ENCODE results near the gene TIGD4.
A peak's percentile ranks its signal among the peaks of the same experiment; 100 is the strongest.

Gene TIGD4

DNA sequence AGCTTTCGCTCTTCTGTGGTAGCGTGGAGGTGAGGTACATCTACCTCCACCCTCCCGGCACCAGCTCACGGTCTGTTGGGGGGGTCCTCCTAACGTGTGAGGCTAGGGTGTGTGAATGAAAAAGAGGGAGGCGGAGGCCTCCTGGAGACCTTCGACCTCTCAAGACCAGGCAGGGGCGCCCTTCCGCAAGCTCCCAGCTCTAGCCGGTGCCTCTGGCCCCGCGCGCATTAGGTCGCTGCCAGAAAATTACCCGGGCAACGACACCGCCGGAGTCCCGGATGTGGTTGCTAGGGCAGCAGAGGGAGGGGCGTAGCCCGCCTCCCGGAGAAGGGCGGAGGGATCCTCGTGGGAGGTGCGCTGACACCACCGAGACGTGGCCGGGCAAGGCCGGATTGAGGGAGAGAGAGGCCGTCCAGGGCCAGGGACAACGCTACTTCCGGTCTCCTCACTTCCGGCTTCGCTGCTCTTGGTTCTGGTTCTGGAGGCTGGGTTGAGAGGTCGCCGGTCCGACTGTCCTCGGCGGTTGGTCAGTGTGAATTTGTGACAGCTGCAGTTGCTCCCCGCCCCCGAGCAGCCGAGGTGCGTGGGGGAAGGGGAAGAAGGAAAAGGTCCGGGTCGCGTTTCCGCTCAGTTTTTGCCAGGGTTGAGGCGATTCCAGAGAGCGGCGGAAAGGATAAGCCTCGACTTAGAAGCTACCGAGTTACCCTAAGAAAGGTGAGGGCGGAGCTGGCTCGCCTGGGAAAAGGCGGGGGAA lies at the start of gene TIGD4, which contains the start of gene ARFIP1:
TIGD4 (minus strand) TSS at position 218 of the 754 bp plus-strand sequence. CDS start 8,726 bp downstream, outside the sequence.
ARFIP1 (plus strand) TSS at position 442 of the 754 bp plus-strand sequence. CDS start 49,680 bp downstream, outside the sequence.
- DNase-seq (ENCODE audit: extremely low read depth in 1 of 2, low read depth in 1 of 2), result peak; percentile 87 to 95

DNA sequence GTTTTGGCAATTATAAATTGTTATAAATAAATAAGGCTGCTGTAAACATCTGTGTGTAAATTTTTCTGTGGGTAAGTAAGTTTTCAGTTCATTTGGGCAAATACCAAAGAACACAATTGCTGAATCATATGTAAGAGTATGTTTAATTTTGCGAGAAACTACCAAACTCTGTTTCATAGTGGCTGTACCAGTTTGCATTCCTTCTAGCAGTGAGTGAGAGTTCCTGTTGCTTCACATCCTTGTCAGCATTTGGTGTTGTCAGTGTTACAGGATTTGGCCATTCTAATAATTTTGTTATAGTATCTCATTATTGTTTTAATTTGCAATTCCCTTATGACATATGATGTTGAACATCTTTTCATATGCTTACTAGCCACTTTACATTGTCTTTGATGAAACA lies 48.6 kb upstream of the TIGD4 start:
- no peak for DNase-seq (ENCODE audit: extremely low read depth in 1 of 2, low read depth in 1 of 2)

DNA sequence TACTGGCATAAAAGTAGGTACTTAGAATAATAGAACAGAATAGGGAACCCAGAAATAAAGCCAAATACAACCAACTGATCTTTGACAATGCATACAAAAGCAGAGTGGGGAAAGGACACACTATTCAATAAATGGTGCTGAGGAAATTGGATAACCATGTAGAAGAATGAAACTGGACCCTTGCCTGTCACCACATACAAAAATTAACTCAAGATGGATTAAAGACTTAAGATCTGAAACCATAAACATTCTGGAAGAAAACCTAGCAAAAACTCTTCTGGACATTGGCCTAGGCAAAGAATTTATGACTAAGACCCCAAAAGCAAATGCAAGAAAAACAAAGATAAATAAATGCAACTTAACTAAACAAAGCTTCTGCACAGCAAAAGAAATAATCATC lies 45.8 kb upstream of the TIGD4 start:
- DNase-seq (ENCODE audit: extremely low read depth in 1 of 2, low read depth in 1 of 2), result no peak

DNA sequence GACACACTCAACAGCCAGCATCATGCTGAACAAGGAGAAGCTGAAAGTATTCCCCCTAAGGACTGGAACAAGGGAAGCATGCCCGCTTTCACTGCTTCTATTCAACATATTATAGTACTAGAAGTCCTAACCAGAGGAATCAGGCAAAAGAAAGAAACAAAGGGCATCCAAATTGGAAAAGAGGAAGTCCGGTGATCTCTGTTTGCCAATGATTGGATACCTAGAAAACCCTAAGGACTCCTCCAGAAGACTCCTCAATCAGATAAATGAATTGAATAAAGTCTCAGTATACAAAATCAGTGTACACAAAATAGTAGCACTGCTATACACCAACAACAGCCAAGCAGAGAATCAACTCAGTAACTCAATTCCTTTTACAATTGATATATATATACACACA lies 45.0 kb upstream of the TIGD4 start:
- no peak for DNase-seq (ENCODE audit: extremely low read depth in 1 of 2, low read depth in 1 of 2)

DNA sequence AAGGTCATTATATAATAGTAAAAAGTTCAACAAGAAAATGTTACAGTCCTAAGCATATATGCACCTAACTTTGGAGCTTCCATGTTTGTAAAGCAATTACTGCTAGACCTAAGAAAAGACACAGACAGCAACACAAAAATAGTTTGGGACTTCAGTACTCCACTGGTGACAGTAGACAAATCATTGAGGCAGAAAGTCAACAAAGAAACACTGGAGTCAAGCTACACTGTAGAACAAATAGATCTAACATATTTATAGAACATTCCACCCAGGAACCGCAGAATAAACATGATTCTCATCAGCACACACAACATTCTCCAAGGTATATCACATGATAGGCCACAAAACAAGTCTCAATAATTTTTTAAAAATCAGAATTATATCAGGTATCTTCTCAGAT lies 42.8 kb upstream of the TIGD4 start:
- no peak for DNase-seq (ENCODE audit: extremely low read depth in 1 of 2, low read depth in 1 of 2)

GRCh38 chr4:152820073-152820472 lies 40.5 kb upstream of the TIGD4 start:
- no peak for DNase-seq (ENCODE audit: extremely low read depth in 1 of 2, low read depth in 1 of 2)

DNA sequence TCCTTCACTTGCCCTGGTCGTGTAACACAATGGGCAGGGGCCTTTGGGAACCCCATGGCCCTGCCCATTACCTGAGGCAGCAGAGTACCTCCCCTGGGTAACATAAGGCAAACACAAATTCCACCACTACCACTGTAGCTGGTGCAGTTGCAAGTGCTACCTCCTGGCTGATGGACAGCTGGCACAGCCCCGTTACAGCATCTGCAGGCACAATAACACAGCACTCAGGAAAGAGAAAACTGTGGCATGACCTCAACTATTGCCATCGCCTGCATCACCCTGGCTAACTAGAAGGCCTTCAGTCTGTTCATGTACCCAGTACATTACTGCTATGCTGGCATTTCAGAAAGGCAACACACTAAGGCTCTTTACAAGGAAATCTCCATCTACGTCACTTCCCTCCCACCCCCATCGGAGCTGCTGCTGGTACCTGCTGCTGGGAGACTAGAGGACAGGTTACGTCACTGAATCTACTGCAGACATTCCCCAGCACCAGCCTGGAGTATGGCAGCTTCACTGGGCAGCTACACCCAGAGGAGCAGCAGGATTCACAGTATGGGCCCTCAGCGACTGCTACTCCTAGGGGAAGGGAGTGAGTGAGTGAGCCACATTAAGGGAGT lies 39.6 kb upstream of the TIGD4 start:
- no peak for DNase-seq (ENCODE audit: extremely low read depth in 1 of 2, low read depth in 1 of 2)

DNA sequence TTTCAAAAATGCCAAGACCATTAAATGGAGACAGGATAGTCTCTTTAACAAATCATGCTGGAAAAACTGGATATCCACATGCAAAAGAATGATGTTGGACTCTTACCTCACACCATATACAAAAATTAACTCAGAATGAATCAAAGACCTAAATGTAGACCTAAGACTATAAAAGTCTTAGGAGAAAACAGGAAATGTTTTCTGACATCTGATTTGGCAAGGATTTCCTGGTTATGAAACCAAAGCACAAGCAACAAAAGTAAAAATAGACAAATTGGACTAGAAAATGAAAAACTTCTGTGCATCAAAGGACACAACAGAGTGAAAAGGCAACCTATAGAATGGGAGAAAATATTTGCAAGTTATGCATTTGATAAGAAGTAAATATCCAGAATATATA lies 37.8 kb upstream of the TIGD4 start:
- no peak for DNase-seq (ENCODE audit: extremely low read depth in 1 of 2, low read depth in 1 of 2)

GRCh38 chr4:152815078-152815477 lies 35.5 kb upstream of the TIGD4 start:
- no peak for DNase-seq (ENCODE audit: extremely low read depth in 1 of 2, low read depth in 1 of 2)

- no peak for DNase-seq (ENCODE audit: extremely low read depth in 1 of 2, low read depth in 1 of 2)
These were observed 31.3 kb upstream of the TIGD4 start for GRCh38 chr4:152810715-152811287.

GRCh38 chr4:152808670-152809069 lies 29.1 kb upstream of the TIGD4 start:
- no peak for DNase-seq (ENCODE audit: extremely low read depth in 1 of 2, low read depth in 1 of 2)

DNA sequence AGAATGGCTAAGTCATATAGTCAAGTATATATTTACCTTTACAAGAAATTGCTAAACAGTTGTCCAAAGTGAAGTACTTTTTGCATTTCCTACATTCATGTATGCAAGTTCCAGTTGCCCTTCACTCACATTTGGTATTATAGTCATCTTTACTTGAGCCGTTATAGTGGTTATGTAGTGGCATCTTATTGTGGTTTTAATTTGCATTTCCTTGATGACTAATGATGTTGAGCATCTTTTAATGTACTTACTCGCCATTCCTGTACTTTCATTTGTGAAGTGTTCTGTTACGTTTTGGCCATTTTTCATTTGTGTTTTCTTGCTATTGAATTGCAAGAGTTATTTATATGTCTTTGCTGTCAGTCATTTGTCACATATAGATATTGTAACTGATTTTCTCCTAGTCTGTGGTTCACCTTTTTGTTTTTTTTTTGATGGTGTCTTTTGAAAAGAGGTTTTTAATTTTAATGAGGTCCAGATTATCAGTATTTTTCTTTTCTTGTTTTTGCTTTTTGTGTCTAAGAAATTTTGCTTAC lies 27.8 kb upstream of the TIGD4 start:
- DNase-seq (ENCODE audit: extremely low read depth in 1 of 2, low read depth in 1 of 2), result no peak

GRCh38 chr4:152806501-152807125 lies 27.1 kb upstream of the TIGD4 start:
- no peak for DNase-seq (ENCODE audit: extremely low read depth in 1 of 2, low read depth in 1 of 2)

- no peak for DNase-seq (ENCODE audit: extremely low read depth in 1 of 2, low read depth in 1 of 2)
These were observed 26.3 kb upstream of the TIGD4 start for GRCh38 chr4:152805818-152806217.

DNA sequence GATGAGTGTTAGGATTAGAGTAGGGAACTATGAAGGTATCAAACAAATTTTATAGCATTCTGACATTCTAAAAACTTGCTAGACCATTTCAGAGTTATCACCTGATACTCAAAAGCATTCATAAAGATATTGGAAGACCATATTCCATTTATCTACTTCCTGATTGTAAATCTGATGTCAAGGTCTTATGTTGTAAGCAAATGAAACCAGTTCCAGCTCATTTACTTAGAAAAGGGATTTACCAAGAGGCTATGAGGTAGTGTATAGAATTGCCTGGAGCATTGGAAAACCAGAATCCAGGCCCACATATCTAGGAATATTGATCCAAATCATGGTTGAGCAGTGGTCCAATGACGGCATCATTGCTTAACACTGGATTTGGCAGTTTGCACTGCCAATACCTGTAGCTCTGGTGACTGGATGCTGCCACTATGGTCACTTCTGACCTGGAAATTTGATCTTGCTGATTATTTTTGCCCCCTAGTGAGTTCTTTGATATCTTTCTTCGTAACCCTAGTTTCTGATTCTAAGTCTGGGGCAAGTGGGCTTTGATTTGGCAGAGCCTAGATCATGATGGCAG lies 25.6 kb upstream of the TIGD4 start:
- DNase-seq (ENCODE audit: extremely low read depth in 1 of 2, low read depth in 1 of 2), result no peak

- DNase-seq (ENCODE audit: extremely low read depth in 1 of 2, low read depth in 1 of 2), result no peak
These were observed 24.0 kb upstream of the TIGD4 start for GRCh38 chr4:152803541-152803940.

DNA sequence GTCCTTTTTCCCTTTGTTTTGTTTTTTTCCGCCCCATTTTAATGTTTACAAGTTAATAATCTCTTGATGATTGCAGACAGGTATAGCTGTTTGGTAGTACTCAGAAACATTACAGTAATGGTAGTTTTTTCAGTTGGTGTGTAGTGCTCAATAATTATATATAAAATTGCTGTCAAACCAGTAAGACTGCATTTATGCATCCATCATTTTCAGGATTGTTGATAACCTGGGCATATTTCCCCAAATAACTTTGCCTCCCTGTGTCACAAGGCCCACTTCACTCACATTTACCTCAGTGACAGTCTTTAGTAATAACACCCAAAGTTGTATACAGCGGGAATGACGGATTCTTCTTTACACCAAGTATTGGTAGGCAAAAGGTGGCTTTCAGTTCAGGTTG lies 16.4 kb upstream of the TIGD4 start:
- no peak for DNase-seq (ENCODE audit: extremely low read depth in 1 of 2, low read depth in 1 of 2)

- DNase-seq (ENCODE audit: extremely low read depth in 1 of 2, low read depth in 1 of 2), result no peak
These were observed 7.1 kb upstream of the TIGD4 start for GRCh38 chr4:152786627-152787026.

- DNase-seq (ENCODE audit: extremely low read depth in 1 of 2, low read depth in 1 of 2), result no peak
These were observed 6.4 kb upstream of the TIGD4 start for GRCh38 chr4:152785639-152786615.
